Right atrium auricular region (tissue), 2 donors: ENCODE results near the gene TMEM163. TPM values are rescaled to one million over a fixed set of nuclear protein-coding genes. Genes with fewer than 3 reads are reported as not detected.
A peak's percentile ranks its signal among the peaks of the same experiment; 100 is the strongest.

Source experiments
- DNase-seq: peaks from one replicate; pipeline ENCODE4 v3.0.0-alpha.2; 2019; ENCODE audit warnings: low spot score
- H3K27ac ChIP-seq, 2 donors: fragments of 200-600 bp; sonication (generic); 1 replicate in 1 of 2; 2 replicates in 1 of 2; pipeline ENCODE4 v1.5.1; 2016 to 2019
- H3K27me3 ChIP-seq, 2 donors: fragments of 200-600 bp; sonication (generic); one replicate each; pipeline versions ENCODE4 v1.5.1 to v1.6.0; 2017 to 2019
- H3K36me3 ChIP-seq: fragments of 200-600 bp; sonication (generic); one replicate; pipeline ENCODE4 v1.5.1; 2016
- H3K4me1 ChIP-seq, 2 donors: fragments of 200-600 bp; sonication (generic); one replicate each; pipeline versions ENCODE4 v1.5.1 to v1.6.0; 2017 to 2019
- H3K4me3 ChIP-seq, 2 donors: fragments of 200-600 bp; sonication (generic); 1 replicate in 1 of 2; 2 replicates in 1 of 2; pipeline ENCODE4 v1.5.1; 2017 to 2019; ENCODE audit warnings: mild to moderate bottlenecking in 1 of 2, moderate library complexity in 1 of 2
- H3K9me3 ChIP-seq, 2 donors: fragments of 200-600 bp; sonication (generic); one replicate each; pipeline ENCODE4 v1.5.1; 2019
- CTCF ChIP-seq, 2 donors: fragments of 200-600 bp; sonication (generic); IDR thresholded peaks; one replicate each; pipeline ENCODE4 v1.5.1; 2019; ENCODE audit warnings: antibody characterized with exemption in 2 of 2
- total RNA-seq, 2 donors: library from RNA; depleted of rRNA; stranded (reverse); fragments of >200 nt; gene quantifications; one replicate each; pipeline ENCODE4 v1.1.0, GENCODE V29; 2016

The TMEM163 gene
- total RNA-seq, result 1 to 10 TPM; 3.1 to 8.9 TPM

GRCh38 chr2:134718817-134719814 is at the start of gene TMEM163:
Gene TMEM163 (minus strand): TSS chr2:134719000.
- DNase-seq, result no peak
- Histone ChIP-seq H3K4me3 (peak within 1 kb of the TSS; percentile 47 to 60), H3K36me3 (no peaks in the 10 kb centered on the region), H3K9me3 (no peaks in the 10 kb centered on the region), H3K4me1 (peaks cover 0 to 18% of the 10 kb centered on the region in 2 donors), H3K27me3 (peaks cover 0 to 8% of the 10 kb centered on the region in 2 donors), H3K27ac (peak within 1 kb of the TSS in 1 of 2 donors; percentile 36)
- no peak for TF ChIP-seq CTCF (IDR thresholded peaks at IDR 0.05)

GRCh38 chr2:134766583-134766982 is 47.8 kb upstream of the TMEM163 start:
- TF ChIP-seq CTCF (IDR thresholded peaks at IDR 0.05), result no peak
- Histone ChIP-seq H3K36me3 (no peaks in the 10 kb centered on the region), H3K4me3 (no peak overlapping the region), H3K27ac (no peak overlapping the region), H3K27me3 (no peaks in the 10 kb centered on the region), H3K9me3 (no peaks in the 10 kb centered on the region), H3K4me1 (no peaks in the 10 kb centered on the region)
- no peak for DNase-seq

- Histone ChIP-seq H3K4me1 (no peaks in the 10 kb centered on the region), H3K36me3 (no peaks in the 10 kb centered on the region), H3K9me3 (no peaks in the 10 kb centered on the region), H3K27me3 (no peaks in the 10 kb centered on the region), H3K4me3 (no peak overlapping the region), H3K27ac (no peak overlapping the region)
- DNase-seq, result no peak
- TF ChIP-seq CTCF (IDR thresholded peaks at IDR 0.05), result no peak
These were observed 47.2 kb upstream of the TMEM163 start for GRCh38 chr2:134765987-134766386.

GRCh38 chr2:134764164-134764563 is 45.4 kb upstream of the TMEM163 start:
- Histone ChIP-seq H3K4me1 (no peaks in the 10 kb centered on the region), H3K9me3 (no peaks in the 10 kb centered on the region), H3K4me3 (no peak overlapping the region), H3K36me3 (no peaks in the 10 kb centered on the region), H3K27ac (no peak overlapping the region), H3K27me3 (no peaks in the 10 kb centered on the region)
- TF ChIP-seq CTCF (IDR thresholded peaks at IDR 0.05), result no peak
- DNase-seq, result no peak

GRCh38 chr2:134763164-134763710 is 44.4 kb upstream of the TMEM163 start:
- H3K27me3 ChIP-seq, result no peaks in the 10 kb centered on the region
- no peak for DNase-seq
- no peaks in the 10 kb centered on the region for H3K36me3 ChIP-seq
- no peak for TF ChIP-seq CTCF (IDR thresholded peaks at IDR 0.05)
- no peak overlapping the region for H3K27ac ChIP-seq
- no peak overlapping the region for H3K4me3 ChIP-seq
- no peaks in the 10 kb centered on the region for H3K4me1 ChIP-seq
- no peaks in the 10 kb centered on the region for H3K9me3 ChIP-seq
